ENCODE data around the gene MAN1A1.
A peak's percentile ranks its signal among the peaks of the same experiment; 100 is the strongest.
"Not testable (repeated sequence)": the region's sequence is repeated elsewhere in the genome, so short reads cannot be mapped to it uniquely, and the experiment has no call there.

MAN1A1 gene

DNA sequence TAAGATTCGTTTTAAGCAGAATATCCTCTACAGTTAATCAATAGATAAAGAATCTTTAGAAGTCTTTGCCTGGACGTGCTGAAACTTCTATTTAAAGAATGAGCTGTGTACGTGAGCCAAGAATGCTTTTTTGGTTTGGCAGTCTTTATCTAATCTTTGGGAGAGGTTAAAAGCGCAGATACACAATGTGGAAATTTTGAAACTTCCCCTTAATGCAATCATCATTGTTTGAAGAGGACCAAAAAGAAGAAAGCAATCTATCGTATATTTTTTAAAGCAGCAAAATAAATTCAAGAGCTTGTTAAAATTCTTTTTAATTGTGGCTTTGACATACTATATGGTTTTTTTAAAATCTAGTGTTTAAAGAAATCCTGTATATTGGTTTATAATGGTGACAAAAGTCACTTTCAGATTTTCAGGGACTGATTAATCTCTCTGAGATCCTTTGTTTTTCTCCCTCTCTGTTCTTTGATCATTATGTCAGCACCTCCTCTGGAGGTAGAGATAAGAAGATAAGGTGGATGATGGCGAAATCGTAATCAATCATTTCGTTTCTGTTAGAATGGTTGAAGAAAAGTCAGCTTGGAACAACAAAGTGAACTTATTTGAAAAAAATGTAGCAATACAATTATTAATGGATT lies 179.0 kb downstream of the MAN1A1 start:
- ATAC-seq = no peak
- DNase-seq = no peak

GRCh38 chr6:119170103-119170446 lies 179.5 kb downstream of the MAN1A1 start:
- DNase-seq = no peak
- no peak for ATAC-seq

- ATAC-seq = not testable (repeated sequence)
These were observed 180.2 kb downstream of the MAN1A1 start for GRCh38 chr6:119169355-119169754.

GRCh38 chr6:119166024-119166784 lies 183.4 kb downstream of the MAN1A1 start:
- ATAC-seq (no peak), DNase-seq (no peak)

More at GRCh38 chr6:119169355-119169754, 180.2 kb downstream of the MAN1A1 start:
- not testable (repeated sequence) for DNase-seq

DNA sequence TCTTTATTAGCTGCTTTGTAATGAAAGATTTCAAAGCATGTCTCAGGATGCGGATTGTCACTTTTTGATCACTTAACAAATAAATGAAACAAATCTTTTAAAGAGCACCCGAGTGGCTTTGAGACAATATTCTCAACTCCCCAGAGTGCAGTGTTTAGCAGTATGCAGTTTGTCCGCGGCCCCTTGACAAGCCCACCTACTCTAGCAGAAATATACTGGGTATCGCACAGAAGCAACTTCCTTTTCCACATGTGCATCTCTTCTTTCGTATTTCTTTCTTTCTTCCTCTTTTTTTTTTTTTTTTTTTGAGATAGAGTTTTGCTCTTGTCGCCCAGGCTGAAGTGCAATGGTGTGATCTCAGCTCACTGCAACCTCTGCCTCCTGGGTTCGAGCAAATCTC lies 186.6 kb downstream of the MAN1A1 start:
- DNase-seq (no peak), ATAC-seq (no peak)

- DNase-seq (no peak), ATAC-seq (no peak)
These were observed 187.3 kb downstream of the MAN1A1 start for GRCh38 chr6:119162134-119162775.

DNA sequence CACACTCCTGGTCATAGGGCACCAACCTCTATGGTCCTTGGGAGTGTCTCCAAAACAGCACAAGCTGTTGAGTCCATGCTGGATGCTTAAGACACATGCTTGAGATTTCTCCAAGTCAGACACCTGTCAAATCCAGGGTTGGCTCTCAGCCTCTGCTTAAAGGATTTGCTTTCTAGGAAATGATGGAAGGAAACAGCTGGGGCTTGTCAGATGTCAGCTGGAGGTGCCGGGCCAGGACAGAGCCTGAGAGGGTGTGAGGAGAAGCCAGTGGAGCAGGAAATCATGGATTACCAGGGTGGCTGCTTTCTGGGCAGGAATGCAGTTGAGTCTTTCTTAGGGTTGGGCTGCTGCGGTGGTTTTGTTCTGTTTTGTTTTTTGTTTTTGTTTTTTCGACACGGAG lies 188.1 kb downstream of the MAN1A1 start:
- ATAC-seq = no peak
- DNase-seq = no peak

GRCh38 chr6:119160911-119161310 lies 188.7 kb downstream of the MAN1A1 start:
- ATAC-seq (no peak), DNase-seq (no peak)

GRCh38 chr6:119158057-119158848 lies 191.3 kb downstream of the MAN1A1 start:
- no peak for ATAC-seq
- DNase-seq = no peak

GRCh38 chr6:119157506-119157815 lies 192.1 kb downstream of the MAN1A1 start:
- ATAC-seq (no peak), DNase-seq (no peak)

- no peak for ATAC-seq
- DNase-seq = no peak
These were observed 192.6 kb downstream of the MAN1A1 start for GRCh38 chr6:119156757-119157505.

DNA sequence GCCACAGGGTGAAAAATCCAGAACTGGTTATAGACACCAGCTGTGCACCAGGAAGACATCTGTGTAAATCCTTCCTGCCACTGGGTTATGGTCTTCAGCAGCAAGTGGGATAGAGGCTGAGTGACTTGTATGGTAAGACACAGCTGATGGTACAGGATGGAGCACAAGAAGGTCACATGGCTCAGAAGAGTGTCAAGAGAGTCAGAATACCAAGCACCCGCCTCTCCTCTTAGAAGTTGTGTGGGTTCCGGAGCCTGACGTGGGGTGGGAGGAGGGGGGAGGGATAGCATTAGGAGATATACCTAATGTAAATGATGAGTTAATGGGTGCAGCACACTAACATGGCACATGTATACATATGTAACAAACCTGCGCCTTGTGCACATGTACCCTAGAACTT lies 193.5 kb downstream of the MAN1A1 start:
- DNase-seq, ATAC-seq: not testable (repeated sequence)

DNA sequence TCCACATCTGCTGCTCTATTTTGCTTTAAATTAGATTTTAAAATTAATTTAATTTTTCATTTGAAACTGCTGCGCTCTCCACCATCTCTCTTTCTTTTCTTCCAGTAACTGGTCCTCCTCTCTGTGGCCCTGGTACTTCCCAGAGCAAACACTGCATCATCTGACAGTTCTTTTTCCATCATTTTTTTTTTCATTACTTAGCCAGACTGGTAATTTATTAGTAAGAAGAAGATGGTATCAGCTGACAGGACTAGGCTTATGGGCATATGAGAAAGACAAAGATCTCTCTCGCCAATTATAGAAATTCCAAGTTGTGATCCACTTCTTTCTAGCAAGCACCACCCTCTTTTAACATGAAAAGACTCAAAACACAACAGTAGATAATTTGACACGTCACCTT lies 197.4 kb downstream of the MAN1A1 start:
- ATAC-seq (no peak), DNase-seq (no peak)

DNA sequence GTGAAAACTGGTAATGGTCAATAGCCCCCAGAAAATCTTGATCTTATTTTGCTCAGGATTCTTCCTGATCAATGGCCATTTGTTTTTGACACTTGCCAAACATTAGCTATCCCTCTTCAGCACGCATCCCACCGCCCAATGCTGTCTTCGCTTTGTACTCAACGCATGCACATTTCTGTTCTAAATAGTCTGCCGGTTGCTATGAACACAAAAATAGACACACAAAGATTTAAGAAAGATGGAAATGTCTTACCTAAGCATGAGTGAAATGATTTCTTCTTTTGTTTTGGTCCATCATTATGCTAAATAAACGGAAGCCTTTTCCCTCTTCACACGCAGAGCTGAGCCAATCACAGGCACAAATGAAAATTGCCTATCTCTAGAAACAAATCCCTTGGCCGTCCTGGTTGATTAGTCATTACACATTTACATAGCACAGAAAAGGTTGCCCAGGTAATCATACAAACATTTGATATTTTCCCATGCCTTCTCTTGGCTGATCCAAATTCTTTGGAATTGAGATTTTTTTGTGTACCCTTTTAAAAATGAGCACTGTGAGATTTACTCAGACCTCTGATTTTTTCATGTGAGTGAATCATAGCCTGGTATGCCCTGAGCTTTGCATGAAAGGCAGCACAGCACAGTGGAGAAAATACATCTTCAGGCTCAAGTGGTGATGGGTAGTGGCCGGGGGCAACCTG lies 200.6 kb downstream of the MAN1A1 start:
- no peak for ATAC-seq
- DNase-seq = no peak

- ATAC-seq (peak; percentile 29), DNase-seq (peak; percentile 20)
These were observed 201.3 kb downstream of the MAN1A1 start for GRCh38 chr6:119148098-119148824.

- ATAC-seq (peak; percentile 93), DNase-seq (peak; percentile 65)
These were observed 202.2 kb downstream of the MAN1A1 start for GRCh38 chr6:119147101-119148053.

GRCh38 chr6:119145111-119145510 lies 204.4 kb downstream of the MAN1A1 start:
- ATAC-seq (no peak), DNase-seq (no peak)

GRCh38 chr6:119142637-119143036 lies 206.9 kb downstream of the MAN1A1 start:
- DNase-seq (no peak), ATAC-seq (no peak)

DNA sequence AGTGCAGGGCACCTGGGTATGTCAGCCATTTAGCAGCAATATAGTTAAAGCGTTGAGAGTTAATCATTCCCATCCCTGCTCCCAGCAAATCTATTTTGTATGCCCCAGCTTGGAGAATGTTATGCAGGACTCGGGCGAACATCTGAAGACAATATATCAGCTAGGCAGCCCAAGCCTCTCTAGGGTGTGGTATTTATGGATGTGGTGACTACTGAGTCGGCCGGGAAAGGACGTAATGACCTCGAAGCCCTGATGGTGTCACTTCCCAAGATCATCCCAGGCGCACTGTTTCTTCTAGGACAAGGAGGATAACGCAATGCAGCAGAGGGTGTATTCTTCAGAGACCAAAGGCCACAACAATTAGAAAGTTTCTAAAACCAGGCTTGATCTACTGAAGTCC lies 207.5 kb downstream of the MAN1A1 start:
- DNase-seq (no peak), ATAC-seq (no peak)

All from stimulated activated naive CD8-positive, alpha-beta T cell treated with anti-CD3 and anti-CD28 coated beads, Interleukin-15, Interleukin-2, amounts not matched to agents 100 U/mL and 50 U/mL, for 24 hours (primary cell).